Measurements from ENCODE around the gene SEPHS2.
"Not testable (repeated sequence)": the region's sequence is repeated elsewhere in the genome, so short reads cannot be mapped to it uniquely, and the experiment has no call there.

Gene SEPHS2

DNA sequence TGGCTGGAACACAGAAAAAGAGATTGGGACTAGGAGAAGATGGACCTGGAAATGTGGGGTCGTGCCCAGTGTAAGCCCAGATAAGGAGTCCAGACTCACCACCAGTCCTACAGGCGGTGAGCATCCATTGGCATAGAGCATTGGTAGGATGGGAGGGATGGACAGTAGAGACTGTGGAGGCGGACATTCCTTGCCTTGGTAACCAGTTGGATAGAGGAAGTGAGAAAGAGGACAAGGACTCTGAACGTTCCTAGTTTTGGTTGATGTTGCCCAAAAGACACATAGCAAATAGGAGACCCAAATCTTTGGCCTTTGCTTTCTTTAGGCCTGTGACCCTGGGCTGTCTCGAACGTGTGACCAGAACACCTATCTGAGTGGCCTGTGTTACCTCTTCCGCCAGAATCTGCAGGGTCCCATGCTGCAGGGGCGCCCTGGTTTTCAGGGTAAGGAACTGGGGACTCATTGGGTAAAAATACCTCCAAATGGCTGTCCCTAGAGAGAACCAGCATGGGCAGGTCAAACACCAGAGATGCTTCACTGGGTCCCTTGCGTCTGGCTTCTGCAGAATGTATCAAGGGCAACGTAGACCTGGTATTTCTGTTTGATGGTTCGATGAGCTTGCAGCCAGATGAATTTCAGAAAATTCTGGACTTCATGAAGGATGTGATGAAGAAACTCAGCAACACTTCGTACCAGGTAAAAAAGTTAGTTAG is 33.2 kb upstream of the SEPHS2 start:
- Histone ChIP-seq H3K4me2 (ENCODE audit: low read length) (no peak overlapping the region), H3K4me1 (ENCODE audit: control insufficient read depth, insufficient read depth, low read length) (no peaks in the 10 kb centered on the region), H3K36me3 (ENCODE audit: insufficient read depth, low read length) (no peaks in the 10 kb centered on the region), H3K27me3 (ENCODE audit: control insufficient read depth, insufficient read depth, low read length) (peaks cover 59% of the 10 kb centered on the region), H3K9me3 (replicated peaks; ENCODE audit: low read length) (no peaks in the 10 kb centered on the region), H3K4me3 (ENCODE audit: low read length) (no peak overlapping the region), H3K9ac (ENCODE audit: low read depth, low read length) (no peak overlapping the region)

DNA sequence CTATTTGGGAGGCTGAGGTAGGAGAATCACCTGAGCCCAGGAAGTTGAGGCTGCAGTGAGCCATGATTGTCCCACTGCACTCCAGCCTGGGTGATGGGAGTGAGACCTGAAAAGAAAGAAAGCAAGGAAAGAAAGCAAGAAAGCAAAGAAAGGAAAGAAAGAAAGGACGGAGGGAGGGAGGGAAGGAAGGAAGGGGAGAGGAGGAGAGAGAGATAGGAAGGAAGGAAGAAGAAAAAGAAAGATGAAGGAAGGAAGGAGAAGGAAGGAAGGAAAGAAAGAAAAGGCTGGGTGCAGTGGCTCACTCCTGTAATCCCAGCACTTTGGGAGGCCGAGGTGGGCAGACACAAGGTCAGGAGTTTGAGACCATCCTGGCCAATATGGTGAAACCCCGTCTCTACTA is 32.1 kb upstream of the SEPHS2 start:
- not testable (repeated sequence) for H3K36me3 ChIP-seq (ENCODE audit: insufficient read depth, low read length)

DNA sequence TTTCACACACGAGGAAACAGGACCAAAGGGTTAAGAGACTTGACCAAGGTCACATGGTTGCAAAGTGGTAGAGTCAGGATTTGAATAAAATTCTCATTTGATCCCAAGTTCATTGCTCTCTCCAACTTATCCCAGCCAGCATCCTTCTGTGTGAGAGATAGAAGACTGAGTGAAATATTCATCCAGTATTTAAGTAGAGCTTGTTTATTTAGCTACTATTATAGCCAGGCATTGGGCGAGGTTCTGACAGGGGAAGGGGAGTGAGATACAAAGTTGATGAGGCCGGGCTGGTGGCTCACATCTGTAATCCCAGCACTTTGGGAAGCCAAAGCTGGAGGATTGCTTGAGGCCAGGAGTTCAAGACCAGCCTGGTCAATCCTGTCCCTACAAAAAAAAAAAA is 31.3 kb upstream of the SEPHS2 start:
- H3K4me3 ChIP-seq (ENCODE audit: low read length): no peak overlapping the region
- no peak overlapping the region for H3K4me2 ChIP-seq (ENCODE audit: low read length)
- H3K9ac ChIP-seq (ENCODE audit: low read depth, low read length): no peak overlapping the region
- H3K9me3 ChIP-seq (replicated peaks; ENCODE audit: low read length): no peaks in the 10 kb centered on the region
- no peaks in the 10 kb centered on the region for H3K36me3 ChIP-seq (ENCODE audit: insufficient read depth, low read length)
- no peaks in the 10 kb centered on the region for H3K4me1 ChIP-seq (ENCODE audit: control insufficient read depth, insufficient read depth, low read length)
- H3K27me3 ChIP-seq (ENCODE audit: control insufficient read depth, insufficient read depth, low read length): peaks cover 68% of the 10 kb centered on the region

More for the DNA sequence above, 32.1 kb upstream of the SEPHS2 start:
- not testable (repeated sequence) for H3K4me3 ChIP-seq (ENCODE audit: low read length); H3K9ac ChIP-seq (ENCODE audit: low read depth, low read length); H3K4me2 ChIP-seq (ENCODE audit: low read length); H3K4me1 ChIP-seq (ENCODE audit: control insufficient read depth, insufficient read depth, low read length); H3K9me3 ChIP-seq (replicated peaks; ENCODE audit: low read length)
- peaks cover 61% of the 10 kb centered on the region for H3K27me3 ChIP-seq (ENCODE audit: control insufficient read depth, insufficient read depth, low read length)

DNA sequence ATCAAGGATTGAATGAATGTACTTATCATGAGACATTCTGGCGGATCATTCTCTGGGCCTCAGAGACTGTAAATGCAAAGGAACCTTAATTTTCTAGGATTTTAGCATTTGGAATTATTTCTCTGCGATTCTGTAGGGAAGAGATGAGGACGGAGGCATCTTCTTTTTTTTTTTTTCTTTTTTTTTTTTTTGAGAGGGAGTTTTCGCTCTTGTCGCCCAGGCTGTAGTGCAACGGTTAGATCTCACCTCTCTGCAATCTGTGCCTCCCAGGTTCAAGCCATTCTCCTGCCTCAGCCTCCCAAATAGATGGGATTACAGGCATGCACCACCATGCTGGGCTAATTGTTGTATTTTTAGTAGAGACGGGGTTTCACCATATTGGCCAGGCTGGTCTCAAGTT is 29.0 kb upstream of the SEPHS2 start:
- H3K4me3 ChIP-seq (ENCODE audit: low read length): no peak overlapping the region

DNA sequence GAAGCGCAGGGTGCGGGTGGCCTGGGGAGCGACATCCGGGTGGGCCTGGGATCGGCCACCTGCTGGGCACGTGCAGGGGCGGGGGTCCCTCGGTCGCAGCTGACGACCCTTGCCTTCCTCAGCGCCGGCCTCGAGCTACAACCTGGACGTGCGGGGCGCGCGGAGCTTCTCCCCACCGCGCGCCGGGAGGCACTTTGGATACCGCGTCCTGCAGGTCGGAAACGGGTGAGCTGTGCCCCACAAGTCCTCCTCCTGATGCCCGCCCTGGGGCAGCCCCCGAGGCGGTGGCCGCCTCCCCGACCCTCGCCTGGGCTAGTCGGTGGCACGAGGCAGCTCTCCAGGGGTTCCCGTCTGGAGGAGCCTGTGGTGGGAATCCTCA is 28.4 kb upstream of the SEPHS2 start:
- H3K4me1 ChIP-seq (ENCODE audit: control insufficient read depth, insufficient read depth, low read length): no peaks in the 10 kb centered on the region
- no peaks in the 10 kb centered on the region for H3K9me3 ChIP-seq (replicated peaks; ENCODE audit: low read length)
- H3K9ac ChIP-seq (ENCODE audit: low read depth, low read length): no peak overlapping the region

More for the DNA sequence above, 29.0 kb upstream of the SEPHS2 start:
- Histone ChIP-seq H3K9ac (ENCODE audit: low read depth, low read length) (no peak overlapping the region), H3K36me3 (ENCODE audit: insufficient read depth, low read length) (no peaks in the 10 kb centered on the region), H3K27me3 (ENCODE audit: control insufficient read depth, insufficient read depth, low read length) (peaks cover 55% of the 10 kb centered on the region), H3K9me3 (replicated peaks; ENCODE audit: low read length) (no peaks in the 10 kb centered on the region), H3K4me2 (ENCODE audit: low read length) (no peak overlapping the region), H3K4me1 (ENCODE audit: control insufficient read depth, insufficient read depth, low read length) (no peaks in the 10 kb centered on the region)

DNA sequence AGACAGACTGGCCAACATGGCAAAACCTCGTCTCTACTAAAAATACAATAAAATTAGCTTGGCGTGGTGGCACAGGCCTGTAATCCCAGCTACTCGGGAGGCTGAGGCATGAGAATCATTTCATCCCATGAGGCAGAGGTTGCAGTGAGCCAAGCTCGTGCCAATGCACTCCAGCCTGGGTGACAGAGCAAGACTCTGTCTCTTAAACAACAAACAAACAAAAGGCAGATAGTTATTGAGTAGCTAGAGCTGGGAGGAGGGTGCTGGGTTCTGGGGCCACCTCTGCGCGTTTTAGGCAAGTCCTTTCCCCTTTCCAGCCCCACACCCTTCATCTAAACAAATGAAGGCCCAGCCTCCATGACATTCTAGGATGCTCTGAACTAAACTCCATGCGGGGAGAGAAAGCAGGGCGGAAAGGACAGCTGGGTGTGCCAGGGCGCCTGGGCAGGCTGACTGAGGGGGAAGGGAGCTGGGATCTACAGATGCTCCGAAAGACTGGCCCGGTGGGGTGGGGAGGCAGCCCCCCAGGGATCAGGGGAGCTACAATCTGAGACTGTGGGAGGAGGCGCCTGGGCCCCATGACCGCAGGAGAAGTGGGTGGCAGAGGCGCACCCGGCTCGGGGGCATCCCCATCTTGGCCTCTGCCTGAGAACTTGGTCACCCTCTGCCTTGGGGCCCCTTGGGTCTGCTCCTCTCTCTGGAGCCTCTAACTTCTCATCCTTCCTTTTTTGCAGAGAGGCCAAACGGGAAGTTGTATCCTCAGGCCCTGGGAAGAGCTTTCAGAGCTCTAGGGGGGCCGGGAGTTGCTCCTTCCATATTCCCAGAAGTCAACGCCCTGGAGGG is 27.8 kb upstream of the SEPHS2 start:
- Histone ChIP-seq H3K9me3 (replicated peaks; ENCODE audit: low read length) (no peaks in the 10 kb centered on the region), H3K9ac (ENCODE audit: low read depth, low read length) (no peak overlapping the region), H3K4me1 (ENCODE audit: control insufficient read depth, insufficient read depth, low read length) (no peaks in the 10 kb centered on the region), H3K4me2 (ENCODE audit: low read length) (no peak overlapping the region), H3K4me3 (ENCODE audit: low read length) (no peak overlapping the region), H3K27me3 (ENCODE audit: control insufficient read depth, insufficient read depth, low read length) (peaks cover 46% of the 10 kb centered on the region), H3K36me3 (ENCODE audit: insufficient read depth, low read length) (no peaks in the 10 kb centered on the region)

More for the DNA sequence above, 28.4 kb upstream of the SEPHS2 start:
- no peak overlapping the region for H3K4me2 ChIP-seq (ENCODE audit: low read length)
- peaks cover 51% of the 10 kb centered on the region for H3K27me3 ChIP-seq (ENCODE audit: control insufficient read depth, insufficient read depth, low read length)
- H3K4me3 ChIP-seq (ENCODE audit: low read length): no peak overlapping the region
- H3K36me3 ChIP-seq (ENCODE audit: insufficient read depth, low read length): no peaks in the 10 kb centered on the region

DNA sequence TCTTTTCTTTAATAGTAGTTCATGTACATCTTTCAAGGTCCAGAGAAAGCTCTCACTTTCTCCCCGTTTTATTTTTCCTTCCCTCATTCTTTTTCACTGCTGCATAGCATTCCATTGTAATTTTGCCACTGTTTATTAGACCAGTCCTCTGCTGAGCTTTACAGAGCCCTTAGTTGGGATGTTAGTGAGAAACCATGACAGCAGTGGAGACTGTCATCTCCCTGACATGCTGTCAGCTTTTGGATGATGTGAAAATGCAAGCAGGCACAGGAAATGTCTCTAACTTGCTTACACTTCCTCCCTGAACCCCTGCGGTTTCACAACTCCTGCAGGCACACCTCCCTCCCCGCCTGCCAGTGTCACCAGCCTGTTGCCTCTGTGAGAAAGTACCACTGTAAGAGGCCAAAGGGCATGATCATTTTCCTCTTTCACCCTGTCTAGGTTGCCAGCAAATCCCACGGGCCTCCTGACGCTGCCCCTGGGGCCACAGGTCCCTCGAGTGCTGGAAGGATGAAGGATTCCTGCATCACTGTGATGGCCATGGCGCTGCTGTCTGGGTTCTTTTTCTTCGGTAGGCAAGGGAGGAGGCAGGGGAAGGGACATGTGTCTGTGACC is 26.8 kb upstream of the SEPHS2 start, which contains the start of gene ITGAL:
Gene ITGAL (plus strand): TSS at position 415 of the 615 bp plus-strand sequence. CDS start 96 bp downstream, at position 511.
- Histone ChIP-seq H3K4me2 (ENCODE audit: low read length) (no peak within 1 kb of the TSS), H3K36me3 (ENCODE audit: insufficient read depth, low read length) (no peaks in the 10 kb centered on the region), H3K9me3 (replicated peaks; ENCODE audit: low read length) (no peaks in the 10 kb centered on the region), H3K9ac (ENCODE audit: low read depth, low read length) (no peak within 1 kb of the TSS), H3K4me3 (ENCODE audit: low read length) (no peak within 1 kb of the TSS), H3K4me1 (ENCODE audit: control insufficient read depth, insufficient read depth, low read length) (no peaks in the 10 kb centered on the region), H3K27me3 (ENCODE audit: control insufficient read depth, insufficient read depth, low read length) (peaks cover 44% of the 10 kb centered on the region)

DNA sequence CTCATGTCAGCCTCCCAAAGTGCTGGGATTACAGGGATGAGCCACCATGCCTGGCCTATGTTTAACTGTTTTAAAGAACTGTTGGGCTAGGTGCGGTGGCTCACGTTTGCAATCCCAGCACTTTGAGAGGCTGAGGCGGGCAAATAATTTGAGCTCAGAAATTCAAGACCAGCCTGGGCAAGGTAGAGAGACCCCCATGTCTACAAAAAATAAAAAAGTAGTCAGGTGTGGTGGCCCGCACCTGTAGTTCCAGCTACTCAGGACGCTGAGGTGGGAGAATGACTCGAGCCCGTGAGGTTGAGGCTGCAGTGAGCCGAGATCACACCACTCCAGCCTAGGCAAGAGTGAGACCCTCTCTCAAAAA is 24.9 kb upstream of the SEPHS2 start:
- Histone ChIP-seq H3K9me3 (replicated peaks; ENCODE audit: low read length) (no peaks in the 10 kb centered on the region), H3K36me3 (ENCODE audit: insufficient read depth, low read length) (no peaks in the 10 kb centered on the region), H3K9ac (ENCODE audit: low read depth, low read length) (no peak overlapping the region), H3K27me3 (ENCODE audit: control insufficient read depth, insufficient read depth, low read length) (peaks cover 35% of the 10 kb centered on the region), H3K4me3 (ENCODE audit: low read length) (no peak overlapping the region), H3K4me2 (ENCODE audit: low read length) (no peak overlapping the region), H3K4me1 (ENCODE audit: control insufficient read depth, insufficient read depth, low read length) (no peaks in the 10 kb centered on the region)

DNA sequence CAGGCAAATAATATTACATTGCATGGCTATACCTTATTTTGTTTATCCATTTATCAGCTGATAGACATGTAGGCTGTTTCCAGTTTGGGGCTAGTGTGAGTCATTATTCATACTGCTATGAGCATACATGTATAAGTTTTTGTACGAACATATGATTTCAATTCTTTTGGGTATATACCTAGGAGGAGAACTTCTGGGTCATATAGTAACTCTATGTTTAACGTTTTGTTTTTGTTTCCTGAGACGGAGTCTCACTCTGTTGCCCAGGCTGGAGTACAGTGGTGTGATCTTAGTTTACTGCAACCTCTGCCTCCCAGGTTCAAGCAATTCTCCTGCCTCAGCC is 24.5 kb upstream of the SEPHS2 start:
- Histone ChIP-seq H3K27me3 (ENCODE audit: control insufficient read depth, insufficient read depth, low read length) (peaks cover 30% of the 10 kb centered on the region), H3K4me1 (ENCODE audit: control insufficient read depth, insufficient read depth, low read length) (no peaks in the 10 kb centered on the region), H3K4me3 (ENCODE audit: low read length) (no peak overlapping the region), H3K9ac (ENCODE audit: low read depth, low read length) (no peak overlapping the region), H3K4me2 (ENCODE audit: low read length) (no peak overlapping the region), H3K9me3 (replicated peaks; ENCODE audit: low read length) (no peaks in the 10 kb centered on the region), H3K36me3 (ENCODE audit: insufficient read depth, low read length) (no peaks in the 10 kb centered on the region)

DNA sequence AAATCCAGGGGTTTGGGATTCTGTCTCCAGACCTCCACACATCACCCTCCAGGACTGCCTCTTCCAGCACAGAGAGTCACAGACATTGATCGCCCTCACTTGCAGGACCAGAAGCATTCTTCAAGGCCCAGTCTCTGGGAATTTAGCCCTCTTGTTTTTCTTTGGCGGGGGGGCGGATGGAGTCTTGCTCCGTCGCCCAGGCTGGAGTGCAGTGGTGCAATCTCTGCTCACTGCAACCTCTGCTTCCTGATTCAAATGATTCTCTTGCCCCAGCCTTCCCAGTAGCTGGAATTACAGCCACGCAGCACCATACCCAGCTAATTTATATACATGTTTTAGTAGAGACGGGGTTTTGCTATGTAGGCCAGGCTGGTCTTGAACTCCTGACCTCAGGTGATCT is 18.4 kb upstream of the SEPHS2 start:
- no peaks in the 10 kb centered on the region for H3K27me3 ChIP-seq (ENCODE audit: control insufficient read depth, insufficient read depth, low read length)
- no peak overlapping the region for H3K4me3 ChIP-seq (ENCODE audit: low read length)
- H3K4me1 ChIP-seq (ENCODE audit: control insufficient read depth, insufficient read depth, low read length): no peaks in the 10 kb centered on the region
- no peaks in the 10 kb centered on the region for H3K36me3 ChIP-seq (ENCODE audit: insufficient read depth, low read length)
- H3K9me3 ChIP-seq (replicated peaks; ENCODE audit: low read length): no peaks in the 10 kb centered on the region
- no peak overlapping the region for H3K9ac ChIP-seq (ENCODE audit: low read depth, low read length)
- no peak overlapping the region for H3K4me2 ChIP-seq (ENCODE audit: low read length)

DNA sequence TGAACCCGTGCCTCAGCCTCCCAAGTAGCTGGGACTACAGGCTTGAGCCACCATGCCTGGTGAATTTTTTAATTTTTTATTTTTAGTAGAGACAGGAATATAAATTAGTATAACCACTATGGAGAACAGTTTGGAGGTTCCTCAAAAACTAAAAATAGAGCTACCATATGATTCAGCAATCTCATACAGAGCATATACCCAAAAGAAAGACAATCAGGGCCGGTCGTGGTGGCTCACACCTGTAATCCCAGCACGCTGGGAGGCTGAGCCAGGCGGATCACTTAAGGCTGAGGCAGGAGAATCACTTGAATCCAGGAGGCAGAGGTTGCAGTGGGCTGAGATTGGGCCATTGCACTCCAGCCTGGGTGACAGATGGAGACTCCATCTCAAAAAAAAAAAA is 15.8 kb upstream of the SEPHS2 start:
- H3K36me3 ChIP-seq (ENCODE audit: insufficient read depth, low read length); H3K4me1 ChIP-seq (ENCODE audit: control insufficient read depth, insufficient read depth, low read length); H3K9ac ChIP-seq (ENCODE audit: low read depth, low read length): not testable (repeated sequence)

More for the DNA sequence above, 15.8 kb upstream of the SEPHS2 start:
- H3K27me3 ChIP-seq (ENCODE audit: control insufficient read depth, insufficient read depth, low read length); H3K4me2 ChIP-seq (ENCODE audit: low read length); H3K4me3 ChIP-seq (ENCODE audit: low read length); H3K9me3 ChIP-seq (replicated peaks; ENCODE audit: low read length): not testable (repeated sequence)
